Stomach (tissue), 9 donors: ENCODE measurements around the gene RASSF5. TPM values are rescaled to one million over a fixed set of nuclear protein-coding genes. Genes with fewer than 3 reads are reported as not detected.

ENCODE experiments used
- DNase-seq, 2 donors: peaks; one replicate each; pipeline versions ENCODE4 v3.0.0 to v3.0.0-alpha.2; 2013 to 2019
- H3K27ac ChIP-seq, 5 donors: fragments of 200-600 bp in 4 of 5; sonication (generic) in 4 of 5; one replicate each; pipeline ENCODE4 v1.5.1; 2013 to 2019; ENCODE audit warnings: mild to moderate bottlenecking in 1 of 5, moderate library complexity in 1 of 5
- H3K27me3 ChIP-seq, 3 donors: fragments of 200-600 bp; sonication (generic); one replicate each; pipeline ENCODE4 v1.5.1; 2017 to 2019; ENCODE audit warnings: mixed run types in 1 of 3
- H3K36me3 ChIP-seq, 4 donors: fragments of 200-600 bp; sonication (generic); 1 replicate in 3 of 4; 2 replicates in 1 of 4; pipeline ENCODE4 v1.5.1; 2016 to 2019
- H3K4me1 ChIP-seq, 4 donors: fragments of 200-600 bp; sonication (generic); one replicate each; pipeline ENCODE4 v1.5.1; 2016 to 2019
- H3K4me3 ChIP-seq, 4 donors: fragments of 200-600 bp; sonication (generic) in 3 of 4; one replicate each; pipeline ENCODE4 v1.5.1; 2016 to 2019; ENCODE audit warnings: mild to moderate bottlenecking in 1 of 4
- H3K9me3 ChIP-seq, 4 donors: fragments of 200-600 bp; sonication (generic); one replicate each; pipeline ENCODE4 v1.5.1; 2016 to 2019
- EP300 ChIP-seq: sonication (generic); formaldehyde crosslinking; IDR thresholded peaks from one replicate; pipeline ENCODE4 v1.6.1; 2017; ENCODE audit warnings: antibody characterized with exemption
- POLR2A ChIP-seq, 4 donors: fragments of 450-650 bp; IDR thresholded peaks; one replicate each; pipeline ENCODE4 v1.6.1; 2016; ENCODE audit warnings: antibody characterized with exemption in 4 of 4, control low read depth in 2 of 4, mild to moderate bottlenecking in 1 of 4, moderate library complexity in 1 of 4
- POLR2AphosphoS5 ChIP-seq, 3 donors: sonication (generic); formaldehyde crosslinking; IDR thresholded peaks; one replicate each; pipeline ENCODE4 v1.6.1; 2016; ENCODE audit warnings: antibody characterized with exemption in 3 of 3
- WGBS, 5 donors: extraction: QIAGEN DNeasy Blood & Tissue Kit in 3 of 5; methylation state at CpG; one replicate each; pipeline versions ENCODE4 v1.1.5 to v1.1.7; 2013 to 2018; 5-methylcytosine and 5-hydroxymethylcytosine counted together
- intact Hi-C: fragments of 100-400 bp; cut with DNase I; formaldehyde crosslinking; loops from one replicate; pipeline ENCODE4 v1.15.1; 2023; ENCODE audit warnings: low total_unique reads
- polyA plus RNA-seq, 3 donors: library from polyadenylated mRNA; stranded (reverse); fragments of 200-250 nt; gene quantifications; one replicate each; pipeline ENCODE4 v1.2.3, GENCODE V29; 2013
- total RNA-seq, 5 donors: library from RNA; depleted of rRNA; stranded (reverse); fragments of >200 nt; gene quantifications; one replicate each; pipeline versions ENCODE4 v1.1.0 to v1.2.3, GENCODE V29; 2014 to 2016
- TF ChIP-seq, protein P1 (sequence below), 7 experiments: fragments of 450-650 bp in 4 of 7; fragments of 200-600 bp in 3 of 7; sonication (generic) in 3 of 7; IDR thresholded peaks; one replicate each; pipeline ENCODE4 v1.5.1; 2016 to 2019; ENCODE audit warnings: antibody characterized with exemption in 7 of 7, control low read depth in 2 of 7, mild to moderate bottlenecking in 1 of 7
- donor health status: healthy with polysubstance abuse.
- donor health status: Bipolar disorder and iron deficiency.
- donor health status: healthy.

RASSF5 gene
- total and polyA plus RNA-seq, 8 donors: 2.2 to 44.5 (median 7.5) TPM

DNA sequence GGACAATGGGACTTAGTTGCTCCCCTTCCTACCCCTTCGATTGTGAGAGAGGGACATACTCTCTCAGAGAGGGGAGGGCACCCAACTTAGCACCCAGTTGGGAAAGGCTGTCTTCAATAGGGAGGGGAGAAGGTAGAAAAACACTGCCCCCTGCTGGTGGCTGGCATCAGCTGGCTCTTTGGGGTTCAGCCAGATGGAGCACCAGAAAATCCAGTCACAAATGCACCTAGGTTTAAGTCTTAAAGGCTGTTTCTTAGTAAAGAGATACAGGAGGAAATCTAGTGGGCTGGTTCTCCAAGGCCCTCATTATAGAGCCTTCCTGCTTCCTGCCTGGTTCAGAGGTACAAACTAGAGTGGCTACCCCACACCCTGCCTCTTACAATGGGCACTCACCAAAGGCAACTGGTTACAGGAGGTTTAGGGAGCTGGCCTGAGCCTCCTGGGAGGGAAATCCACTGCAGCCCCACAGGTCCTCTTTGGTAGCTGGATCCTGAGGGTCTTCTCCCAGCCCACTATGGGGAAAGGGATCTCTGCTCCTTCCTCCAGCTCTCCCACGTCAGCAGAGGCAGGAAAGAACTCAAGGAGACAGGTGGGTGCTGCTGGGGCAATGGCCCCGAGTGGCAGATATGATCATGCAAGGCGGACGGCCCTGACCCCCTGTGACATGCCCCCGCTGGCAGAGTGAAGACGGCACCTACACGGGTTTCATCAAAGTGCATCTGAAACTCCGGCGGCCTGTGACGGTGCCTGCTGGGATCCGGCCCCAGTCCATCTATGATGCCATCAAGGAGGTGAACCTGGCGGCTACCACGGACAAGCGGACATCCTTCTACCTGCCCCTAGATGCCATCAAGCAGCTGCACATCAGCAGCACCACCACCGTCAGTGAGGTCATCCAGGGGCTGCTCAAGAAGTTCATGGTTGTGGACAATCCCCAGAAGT lies 76.6 kb downstream of the RASSF5 start:
- intact Hi-C loops: loop anchor here (5.0 kb wide), 2 partner anchors 37 to 92 kb away; no protein-coding TSS in a partner anchor
- TF ChIP-seq, protein P1, sequence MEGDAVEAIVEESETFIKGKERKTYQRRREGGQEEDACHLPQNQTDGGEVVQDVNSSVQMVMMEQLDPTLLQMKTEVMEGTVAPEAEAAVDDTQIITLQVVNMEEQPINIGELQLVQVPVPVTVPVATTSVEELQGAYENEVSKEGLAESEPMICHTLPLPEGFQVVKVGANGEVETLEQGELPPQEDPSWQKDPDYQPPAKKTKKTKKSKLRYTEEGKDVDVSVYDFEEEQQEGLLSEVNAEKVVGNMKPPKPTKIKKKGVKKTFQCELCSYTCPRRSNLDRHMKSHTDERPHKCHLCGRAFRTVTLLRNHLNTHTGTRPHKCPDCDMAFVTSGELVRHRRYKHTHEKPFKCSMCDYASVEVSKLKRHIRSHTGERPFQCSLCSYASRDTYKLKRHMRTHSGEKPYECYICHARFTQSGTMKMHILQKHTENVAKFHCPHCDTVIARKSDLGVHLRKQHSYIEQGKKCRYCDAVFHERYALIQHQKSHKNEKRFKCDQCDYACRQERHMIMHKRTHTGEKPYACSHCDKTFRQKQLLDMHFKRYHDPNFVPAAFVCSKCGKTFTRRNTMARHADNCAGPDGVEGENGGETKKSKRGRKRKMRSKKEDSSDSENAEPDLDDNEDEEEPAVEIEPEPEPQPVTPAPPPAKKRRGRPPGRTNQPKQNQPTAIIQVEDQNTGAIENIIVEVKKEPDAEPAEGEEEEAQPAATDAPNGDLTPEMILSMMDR (IDR thresholded peaks at IDR 0.05): peak in 6 of 7 experiments; percentile 66 to 94 (median 87)
- TF ChIP-seq EP300: no peak
- TF ChIP-seq POLR2A (IDR thresholded peaks at IDR 0.05): no peak
- TF ChIP-seq POLR2AphosphoS5 (IDR thresholded peaks at IDR 0.05): peak in 1 of 3 donors; percentile 7

DNA sequence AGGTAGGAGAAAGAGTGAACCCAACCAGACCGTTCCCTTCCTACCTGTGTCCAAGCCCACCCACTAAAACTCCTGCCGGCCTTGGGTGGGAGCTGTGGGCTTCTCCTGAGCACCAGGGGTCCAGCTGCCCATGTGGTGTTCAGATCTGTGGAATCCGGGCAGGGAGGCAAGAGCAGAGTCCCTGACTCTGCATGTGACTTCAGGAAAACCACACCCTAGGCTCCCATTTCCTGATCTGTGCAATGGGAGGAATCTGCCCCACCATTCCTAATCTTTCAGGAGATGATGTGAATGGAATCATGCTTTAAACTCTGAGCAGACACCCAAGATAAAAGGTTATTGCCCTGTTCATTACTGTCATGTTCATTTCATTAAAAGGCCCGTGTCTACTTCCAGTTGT lies 77.4 kb downstream of the RASSF5 start:
- 73 to 93% (median 76%) methylated on average over 4 of the region's 4 CpGs for WGBS, 5 donors
- Histone ChIP-seq H3K27ac (no peak overlapping the region), H3K4me1 (peaks cover 5 to 72% (median 26%) of the 10 kb centered on the region in 4 donors)

More for the DNA sequence above, 76.6 kb downstream of the RASSF5 start:
- H3K9me3 ChIP-seq: no peaks in the 10 kb centered on the region
- 42 to 86% (median 84%) methylated on average over 2 to 16 of the region's 16 CpGs for WGBS, 5 donors
- peak overlapping the region in 3 of 5 donors; percentile 39 to 62 (median 60) for H3K27ac ChIP-seq
- peaks cover 0 to 72% (median 25%) of the 10 kb centered on the region in 4 donors for H3K4me1 ChIP-seq
- no peak overlapping the region for H3K4me3 ChIP-seq
- no peaks in the 10 kb centered on the region for H3K27me3 ChIP-seq
- H3K36me3 ChIP-seq: peaks cover 29 to 65% (median 59%) of the 10 kb centered on the region in 4 donors
- peak; percentile 83 to 87 for DNase-seq

DNA sequence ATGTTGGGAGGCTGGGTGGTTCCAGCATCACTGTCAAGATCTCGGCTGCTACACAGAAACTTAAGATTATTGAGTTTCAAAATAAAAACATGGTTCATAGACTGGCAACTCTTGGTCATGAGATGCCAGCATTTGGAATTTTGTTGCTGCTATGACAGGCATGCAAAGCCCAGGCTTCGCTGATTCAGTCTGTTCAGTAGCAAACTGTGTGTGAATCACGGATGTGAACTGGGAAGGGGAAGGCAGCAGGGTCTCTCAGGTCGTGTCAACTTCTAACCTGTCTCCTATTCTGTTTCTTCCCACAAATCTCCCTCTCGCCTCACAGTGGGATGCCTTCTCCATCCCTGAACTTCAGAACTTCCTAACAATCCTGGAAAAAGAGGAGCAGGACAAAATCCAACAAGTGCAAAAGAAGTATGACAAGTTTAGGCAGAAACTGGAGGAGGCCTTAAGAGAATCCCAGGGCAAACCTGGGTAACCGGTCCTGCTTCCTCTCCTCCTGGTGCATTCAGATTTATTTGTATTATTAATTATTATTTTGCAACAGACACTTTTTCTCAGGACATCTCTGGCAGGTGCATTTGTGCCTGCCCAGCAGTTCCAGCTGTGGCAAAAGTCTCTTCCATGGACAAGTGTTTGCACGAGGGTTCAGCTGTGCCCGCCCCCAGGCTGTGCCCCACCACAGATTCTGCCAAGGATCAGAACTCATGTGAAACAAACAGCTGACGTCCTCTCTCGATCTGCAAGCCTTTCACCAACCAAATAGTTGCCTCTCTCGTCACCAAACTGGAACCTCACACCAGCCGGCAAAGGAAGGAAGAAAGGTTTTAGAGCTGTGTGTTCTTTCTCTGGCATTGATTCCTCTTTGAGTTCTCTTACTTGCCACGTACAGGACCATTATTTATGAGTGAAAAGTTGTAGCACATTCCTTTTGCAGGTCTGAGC lies 79.4 kb downstream of the RASSF5 start:
- H3K4me1 ChIP-seq: peaks cover 8 to 75% (median 32%) of the 10 kb centered on the region in 4 donors
- peak overlapping the region in 2 of 5 donors; percentile 58 to 78 for H3K27ac ChIP-seq
- no peak overlapping the region for H3K4me3 ChIP-seq
- 57 to 71% (median 70%) methylated on average over 13 of the region's 13 CpGs for WGBS, 5 donors
- intact Hi-C loops: no loop called here
- peaks cover 29 to 87% (median 77%) of the 10 kb centered on the region in 4 donors for H3K36me3 ChIP-seq
- TF ChIP-seq EP300 (no peak), POLR2AphosphoS5 (IDR thresholded peaks at IDR 0.05) (no peak), POLR2A (IDR thresholded peaks at IDR 0.05) (no peak)
- TF ChIP-seq, protein P1 (IDR thresholded peaks at IDR 0.05): no peak
- H3K9me3 ChIP-seq: no peaks in the 10 kb centered on the region
- DNase-seq: no peak
- no peaks in the 10 kb centered on the region for H3K27me3 ChIP-seq

More for the DNA sequence above, 77.4 kb downstream of the RASSF5 start:
- H3K27me3 ChIP-seq: no peaks in the 10 kb centered on the region
- peaks cover 29 to 70% (median 65%) of the 10 kb centered on the region in 4 donors for H3K36me3 ChIP-seq
- DNase-seq: no peak
- intact Hi-C loops: loop anchor here (5.0 kb wide), 2 partner anchors 37 to 92 kb away; no protein-coding TSS in a partner anchor
- no peaks in the 10 kb centered on the region for H3K9me3 ChIP-seq
- no peak overlapping the region for H3K4me3 ChIP-seq
- TF ChIP-seq EP300: no peak
- TF ChIP-seq, protein P1 (IDR thresholded peaks at IDR 0.05): no peak
- TF ChIP-seq POLR2A (IDR thresholded peaks at IDR 0.05): no peak
- no peak for TF ChIP-seq POLR2AphosphoS5 (IDR thresholded peaks at IDR 0.05)

DNA sequence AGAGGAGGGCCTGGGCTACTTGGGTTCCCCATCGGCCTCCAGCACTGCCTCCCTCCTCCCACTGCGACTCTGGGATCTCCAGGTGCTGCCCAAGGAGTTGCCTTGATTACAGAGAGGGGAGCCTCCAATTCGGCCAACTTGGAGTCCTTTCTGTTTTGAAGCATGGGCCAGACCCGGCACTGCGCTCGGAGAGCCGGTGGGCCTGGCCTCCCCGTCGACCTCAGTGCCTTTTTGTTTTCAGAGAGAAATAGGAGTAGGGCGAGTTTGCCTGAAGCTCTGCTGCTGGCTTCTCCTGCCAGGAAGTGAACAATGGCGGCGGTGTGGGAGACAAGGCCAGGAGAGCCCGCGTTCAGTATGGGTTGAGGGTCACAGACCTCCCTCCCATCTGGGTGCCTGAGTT lies 80.6 kb downstream of the RASSF5 start:
- 83 to 93% (median 89%) methylated on average over 14 of the region's 14 CpGs for WGBS, 5 donors
- no peaks in the 10 kb centered on the region for H3K27me3 ChIP-seq
- peak overlapping the region in 3 of 5 donors; percentile 56 to 78 (median 58) for H3K27ac ChIP-seq
- DNase-seq: no peak
- no peak for TF ChIP-seq POLR2A (IDR thresholded peaks at IDR 0.05)
- no peak for TF ChIP-seq POLR2AphosphoS5 (IDR thresholded peaks at IDR 0.05)
- TF ChIP-seq, protein P1 (IDR thresholded peaks at IDR 0.05): no peak
- no peak for TF ChIP-seq EP300
- no peak overlapping the region for H3K4me3 ChIP-seq
- H3K4me1 ChIP-seq: peaks cover 8 to 71% (median 31%) of the 10 kb centered on the region in 4 donors
- peaks cover 40 to 97% (median 87%) of the 10 kb centered on the region in 4 donors for H3K36me3 ChIP-seq
- intact Hi-C loops: no loop called here
- H3K9me3 ChIP-seq: no peaks in the 10 kb centered on the region
